Activated naive CD4-positive, alpha-beta T cell (primary cell): Measurements from ENCODE around the gene GHRHR.

Experiments used
- DNase-seq, 4 experiments: peaks; one replicate each; lab custom pipeline; 2025; lab: John Stamatoyannopoulos, UW

GHRHR gene

DNA sequence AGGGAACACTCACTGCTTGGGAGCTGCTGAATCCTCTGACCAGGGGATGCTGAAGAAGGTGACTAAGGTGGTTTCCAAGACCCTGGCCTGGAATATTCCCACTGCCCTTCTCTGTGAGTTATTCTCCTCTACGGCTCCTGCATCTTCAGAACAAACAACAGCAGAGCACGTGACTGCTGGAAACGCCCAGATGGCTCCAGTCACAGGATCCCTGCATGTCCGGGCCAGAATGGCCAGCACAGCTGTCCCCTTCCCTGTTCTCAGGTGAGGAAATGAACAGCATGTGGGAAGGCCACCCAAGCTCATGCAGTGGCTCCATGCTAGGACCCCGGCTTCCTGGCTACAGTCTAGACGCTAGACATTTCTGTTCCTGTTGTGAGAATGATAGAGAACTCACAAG is 43.1 kb downstream of the GHRHR start:
- no peak for DNase-seq

GRCh38 chr7:31007634-31008033 is 43.9 kb downstream of the GHRHR start:
- no peak for DNase-seq

DNA sequence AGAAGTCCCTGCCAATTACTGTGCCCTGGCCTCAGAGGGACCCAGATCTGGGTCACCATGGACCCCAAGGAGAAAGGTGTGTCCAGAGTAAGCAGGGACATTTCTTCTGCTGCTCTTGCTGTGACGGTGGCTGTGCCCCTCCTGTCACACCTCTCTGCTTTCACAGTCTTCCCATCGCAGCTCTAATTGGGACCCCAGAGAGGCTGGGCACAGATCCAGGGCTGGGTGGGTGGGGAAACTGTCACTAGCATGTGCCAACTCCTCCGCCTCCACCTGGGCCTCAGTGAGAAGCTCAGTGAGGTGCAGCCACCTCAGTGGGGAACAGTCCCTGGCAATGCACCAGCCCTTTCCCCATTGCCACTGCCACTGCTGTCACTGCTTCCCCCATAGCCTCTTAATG is 51.1 kb downstream of the GHRHR start:
- no peak for DNase-seq

DNA sequence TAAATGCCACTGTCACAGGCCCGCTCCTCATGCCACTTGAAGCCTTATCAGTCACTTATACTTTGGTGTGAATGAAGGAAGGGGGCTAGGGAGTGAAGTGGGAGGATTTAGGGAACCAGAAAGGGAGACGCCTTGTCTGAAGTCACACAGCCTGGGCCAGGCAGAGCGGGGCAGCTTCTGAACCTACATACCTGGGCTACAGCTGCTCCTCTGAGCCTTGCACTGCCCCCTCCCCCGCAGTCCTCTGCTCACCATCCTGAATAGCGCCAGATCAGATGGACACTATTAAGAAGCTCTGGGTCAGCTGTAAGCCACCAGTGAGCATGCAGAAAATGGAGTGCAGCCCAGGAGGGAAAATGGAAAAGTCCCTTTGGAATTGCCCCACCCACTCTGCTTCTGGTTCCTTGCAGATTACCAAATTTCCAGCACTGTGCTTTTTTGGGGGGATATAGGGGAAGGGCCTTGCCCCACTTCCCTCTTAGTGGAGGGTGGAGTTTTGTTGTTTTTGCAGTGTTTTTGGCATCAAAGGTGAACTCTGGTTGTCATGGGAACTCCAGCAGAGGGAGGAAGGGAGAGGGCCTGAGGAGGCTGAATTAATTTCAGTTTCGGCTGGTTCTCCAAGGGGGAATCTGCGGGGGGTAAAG is 53.4 kb downstream of the GHRHR start:
- no peak for DNase-seq

GRCh38 chr7:31017721-31018120 is 54.0 kb downstream of the GHRHR start:
- DNase-seq, result no peak

DNA sequence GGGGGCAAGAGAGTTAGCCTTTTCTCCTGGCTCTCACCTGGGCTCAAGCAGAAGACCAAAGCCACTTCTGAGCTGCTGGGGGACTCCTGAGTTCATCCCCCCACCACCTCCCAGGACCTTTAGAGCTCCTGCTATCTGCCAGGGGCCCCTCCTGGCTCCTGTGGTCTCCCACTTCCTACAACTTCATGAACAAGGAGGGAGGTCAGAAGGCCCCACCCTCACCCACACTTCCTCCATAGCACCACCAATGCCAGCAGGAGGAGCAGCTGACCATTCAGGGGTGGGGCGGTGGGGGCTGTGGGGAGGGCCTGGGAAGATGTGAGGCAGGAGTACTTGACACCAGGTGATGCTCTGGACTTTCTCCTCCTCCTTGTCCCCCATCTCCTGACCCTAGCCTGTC is 55.8 kb downstream of the GHRHR start:
- DNase-seq, result no peak

DNA sequence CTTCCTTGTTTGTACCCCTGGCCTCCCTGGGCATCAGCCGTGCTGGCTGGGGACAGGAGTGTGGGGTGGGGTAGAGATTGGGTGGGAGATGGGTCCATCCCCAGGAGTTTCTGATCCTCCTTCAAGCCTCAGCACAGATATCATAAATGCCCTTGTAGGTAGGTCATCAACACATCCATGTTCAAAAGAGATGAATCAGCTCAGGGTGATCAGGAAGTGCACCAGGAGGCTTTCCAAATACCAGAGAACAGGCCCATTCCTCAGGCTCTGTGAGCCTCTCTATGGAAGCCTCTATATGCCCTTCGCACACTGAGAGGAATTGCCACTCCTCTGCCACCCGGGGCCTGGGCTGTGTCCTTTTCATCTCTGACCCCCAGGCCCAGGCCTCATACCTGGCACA is 56.4 kb downstream of the GHRHR start:
- DNase-seq, result no peak

- DNase-seq, result no peak
These were observed 56.9 kb downstream of the GHRHR start for GRCh38 chr7:31020652-31021051.

DNA sequence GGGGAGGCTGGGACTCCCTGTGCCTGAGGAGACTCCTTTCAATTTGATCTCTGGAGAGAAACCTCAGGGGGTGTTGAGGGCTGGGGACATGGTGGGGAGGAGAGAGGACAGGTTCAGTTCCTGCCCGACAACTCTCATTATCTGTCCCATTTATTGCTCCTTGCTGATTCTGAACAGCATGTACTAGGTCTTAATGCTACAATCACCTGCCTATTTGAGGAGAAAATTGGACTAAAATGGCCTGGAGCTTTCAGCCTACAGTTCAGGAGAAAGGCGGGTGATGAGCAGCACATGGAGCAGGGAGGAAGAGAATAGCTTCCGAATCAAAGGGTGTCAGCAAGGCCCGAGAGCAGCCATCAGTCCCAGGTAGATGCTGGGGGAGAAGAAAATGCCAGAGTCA is 58.4 kb downstream of the GHRHR start:
- DNase-seq, result no peak

- no peak for DNase-seq
These were observed 59.0 kb downstream of the GHRHR start for GRCh38 chr7:31022726-31023125.

DNA sequence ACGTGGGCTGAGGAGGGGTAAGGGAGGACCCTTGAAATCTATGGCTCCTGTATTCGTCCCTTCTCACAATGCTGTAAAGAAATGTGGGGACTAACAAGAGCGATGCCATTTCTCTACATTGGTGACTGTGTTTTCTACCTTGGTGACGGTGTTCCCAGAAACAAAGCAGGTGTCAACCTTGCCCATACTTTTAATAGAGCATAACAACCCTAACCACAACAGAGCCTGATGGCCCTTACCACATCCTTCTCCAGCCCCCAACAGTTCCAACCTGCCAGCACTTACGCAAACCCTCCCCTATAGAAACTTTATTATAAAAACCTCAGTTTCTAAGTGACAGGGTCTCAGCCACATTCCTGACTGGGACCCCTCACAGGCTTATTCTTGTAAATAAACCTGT is 60.1 kb downstream of the GHRHR start:
- DNase-seq, result no peak

DNA sequence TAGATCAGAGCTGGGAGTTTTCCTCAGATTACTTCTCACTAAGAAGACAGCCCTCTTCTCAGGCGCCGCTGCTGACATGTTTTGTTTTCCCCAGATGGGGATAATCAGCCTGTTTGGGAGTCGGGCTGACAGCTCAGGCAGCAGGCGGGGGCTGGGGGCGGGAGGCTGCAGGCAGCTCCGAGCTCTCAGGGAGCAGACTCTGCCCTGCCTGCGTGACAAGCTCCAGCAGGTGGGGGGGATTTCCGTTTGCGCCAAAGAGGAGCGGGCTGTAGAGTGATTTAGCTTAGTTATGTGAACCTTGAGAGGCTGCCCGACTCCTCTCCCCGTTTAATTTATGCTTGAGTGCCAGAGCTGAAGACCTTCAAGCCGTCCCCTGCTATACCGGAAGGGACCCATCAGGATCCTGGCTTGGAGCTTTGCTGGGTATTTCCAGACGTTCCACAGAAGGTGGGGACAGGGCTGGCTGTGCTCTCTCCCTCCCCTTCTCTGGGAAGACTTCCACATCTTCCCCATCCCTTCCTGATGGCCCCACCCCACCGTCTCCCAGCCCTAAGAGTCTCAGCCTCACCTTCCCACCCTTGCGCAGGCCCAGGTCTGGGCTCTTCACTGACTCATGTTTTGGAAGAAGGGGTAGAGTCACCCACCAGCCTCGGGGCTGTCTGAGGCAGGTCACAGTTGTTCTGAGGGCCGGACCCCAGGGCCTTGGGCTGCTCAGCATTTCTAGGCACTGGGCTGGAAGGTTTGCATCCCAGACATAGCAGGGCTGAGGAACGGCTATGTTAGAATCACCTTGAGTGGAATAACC is 63.6 kb downstream of the GHRHR start:
- no peak for DNase-seq

- no peak for DNase-seq
These were observed 64.3 kb downstream of the GHRHR start for GRCh38 chr7:31028006-31028405.

DNA sequence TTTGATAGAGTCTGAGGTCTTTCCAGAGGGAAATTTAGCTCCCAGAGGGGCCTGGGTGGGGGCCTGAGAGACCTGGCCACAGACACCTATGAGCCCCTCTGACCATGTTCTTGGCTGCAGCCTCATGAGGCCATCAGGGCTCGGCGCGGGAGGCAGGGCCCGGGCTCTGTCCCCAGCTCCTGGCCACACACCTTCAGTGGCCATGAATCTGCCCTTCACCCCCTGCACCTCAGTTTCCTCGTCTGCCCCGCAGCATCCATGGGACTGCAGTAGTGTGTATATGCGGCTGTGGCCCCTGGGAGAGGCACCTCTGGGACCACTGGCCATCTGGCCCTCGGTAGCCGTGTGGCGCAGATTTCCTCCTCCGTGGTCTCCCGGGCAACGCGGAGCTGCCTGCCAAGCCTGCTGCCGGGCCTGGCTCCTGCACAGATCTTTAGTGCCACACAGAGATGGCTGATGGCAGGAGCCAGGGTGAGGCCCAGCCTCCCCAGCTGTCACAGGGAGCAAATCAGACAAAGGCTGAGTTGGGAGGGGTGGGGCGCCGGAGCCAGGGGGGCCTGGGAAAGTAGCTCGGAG is 64.8 kb downstream of the GHRHR start:
- DNase-seq, result no peak
